AG04450 (cell line): Measurements from ENCODE around the gene ABCF3. TPM values are rescaled to one million over a fixed set of nuclear protein-coding genes. Genes with fewer than 3 reads are reported as not detected.

ENCODE experiments used
- CTCF ChIA-PET: fragments of 300-600, 350-600 bp; formaldehyde crosslinking; extraction: SDS; loops from one replicate; lab custom pipeline; 2022; ENCODE audit warnings: antibody characterized with exemption, inconsistent platforms; lab: Charles Lee
- POLR2A ChIA-PET: fragments of 350-600 bp; formaldehyde crosslinking; extraction: SDS; loops from one replicate; lab custom pipeline; 2021; ENCODE audit warnings: antibody characterized with exemption, inconsistent platforms; lab: Yijun Ruan, JAX
- DNase-seq: peaks from one replicate; pipeline ENCODE4 v3.0.0-alpha.2; 2011; ENCODE audit warnings: low read depth, low spot score
- H3K27ac ChIP-seq: one replicate; pipeline ENCODE4 v1.5.1; 2012; ENCODE audit warnings: low read depth, low read length, control low read depth
- H3K27me3 ChIP-seq: one replicate; pipeline ENCODE4 v1.6.0; 2012; ENCODE audit warnings: low read length; ENCODE audit not compliant: control insufficient read depth, insufficient read depth
- H3K4me3 ChIP-seq: 2 replicates; pipeline ENCODE4 v1.5.1; 2011; ENCODE audit warnings: mild to moderate bottlenecking, low read depth, low read length, control low read depth
- H3K9me3 ChIP-seq: 2 replicates; pipeline ENCODE4 v1.5.1; 2012; ENCODE audit warnings: low read length; ENCODE audit not compliant: control insufficient read depth, insufficient read depth
- polyA plus RNA-seq: library from polyadenylated mRNA; depleted of rRNA; stranded (reverse); fragments of >200 nt; gene quantifications from 2 replicates; pipeline ENCODE4 v1.2.3, GENCODE V29; 2011; rRNA removed
- small RNA-seq: library from RNA; depleted of rRNA; stranded (forward); fragments of <200 nt; gene quantifications from one replicate; pipeline ENCODE3, GENCODE V24; 2012; ENCODE audit warnings: low read depth; ENCODE audit not compliant: insufficient read length
- TF ChIP-seq, protein P1 (sequence below): IDR thresholded peaks from 2 replicates; pipeline ENCODE4 v1.5.1; 2011; ENCODE audit warnings: low read depth, low read length, control low read depth, inconsistent platforms

The ABCF3 gene
- polyA plus RNA-seq, 1 experiment, result 43.1 TPM

DNA sequence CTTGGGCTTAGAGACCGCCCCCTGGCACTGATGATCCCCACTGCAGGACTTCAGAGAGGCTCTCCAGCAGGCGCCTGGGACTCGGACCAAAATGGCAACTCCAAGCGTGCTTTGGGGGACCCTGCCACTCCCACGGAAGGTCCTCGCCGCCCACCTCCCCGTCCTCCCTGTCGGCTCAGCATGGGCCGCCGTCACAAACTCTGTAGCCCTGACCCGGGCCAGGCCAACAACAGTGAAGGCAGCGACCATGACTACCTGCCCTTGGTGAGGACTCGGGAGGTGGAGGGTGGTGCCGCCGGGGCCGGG is 55.1 kb downstream of the ABCF3 start:
- ChIA-PET CTCF (interaction anchor here (0.6 to 3.0 kb wide), 4 partner anchors 9 to 345 kb away, joined by 3 to 20 read pairs (median 7); partner anchors contain the start of gene EEF1AKMT4), POLR2A (interaction anchor here (0.6 kb wide), 1 partner anchor 436 kb away, joined by 3 read pairs; no protein-coding TSS in a partner anchor)
- no peak for DNase-seq
- Histone ChIP-seq H3K27me3 (peaks cover 14% of the 10 kb centered on the region), H3K9me3 (peaks cover 3% of the 10 kb centered on the region; the same call in 1 of the 2 replicates), H3K4me3 (no peak overlapping the region), H3K27ac (no peak overlapping the region)
- TF ChIP-seq, protein P1, sequence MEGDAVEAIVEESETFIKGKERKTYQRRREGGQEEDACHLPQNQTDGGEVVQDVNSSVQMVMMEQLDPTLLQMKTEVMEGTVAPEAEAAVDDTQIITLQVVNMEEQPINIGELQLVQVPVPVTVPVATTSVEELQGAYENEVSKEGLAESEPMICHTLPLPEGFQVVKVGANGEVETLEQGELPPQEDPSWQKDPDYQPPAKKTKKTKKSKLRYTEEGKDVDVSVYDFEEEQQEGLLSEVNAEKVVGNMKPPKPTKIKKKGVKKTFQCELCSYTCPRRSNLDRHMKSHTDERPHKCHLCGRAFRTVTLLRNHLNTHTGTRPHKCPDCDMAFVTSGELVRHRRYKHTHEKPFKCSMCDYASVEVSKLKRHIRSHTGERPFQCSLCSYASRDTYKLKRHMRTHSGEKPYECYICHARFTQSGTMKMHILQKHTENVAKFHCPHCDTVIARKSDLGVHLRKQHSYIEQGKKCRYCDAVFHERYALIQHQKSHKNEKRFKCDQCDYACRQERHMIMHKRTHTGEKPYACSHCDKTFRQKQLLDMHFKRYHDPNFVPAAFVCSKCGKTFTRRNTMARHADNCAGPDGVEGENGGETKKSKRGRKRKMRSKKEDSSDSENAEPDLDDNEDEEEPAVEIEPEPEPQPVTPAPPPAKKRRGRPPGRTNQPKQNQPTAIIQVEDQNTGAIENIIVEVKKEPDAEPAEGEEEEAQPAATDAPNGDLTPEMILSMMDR, result no peak

- ChIA-PET CTCF (interaction anchor here (1.8 to 3.0 kb wide), 3 partner anchors 9 to 346 kb away, joined by 4 to 20 read pairs (median 8); partner anchors contain the start of gene EEF1AKMT4), POLR2A (no interaction called here)
- Histone ChIP-seq H3K4me3 (no peak overlapping the region), H3K9me3 (peaks cover 3% of the 10 kb centered on the region; the same call in 1 of the 2 replicates), H3K27me3 (peaks cover 11% of the 10 kb centered on the region), H3K27ac (no peak overlapping the region)
- DNase-seq, result no peak
- TF ChIP-seq, protein P1, result peak; percentile 61
Measured at GRCh38 chr3:184241447-184242296, 55.7 kb downstream of the ABCF3 start.

DNA sequence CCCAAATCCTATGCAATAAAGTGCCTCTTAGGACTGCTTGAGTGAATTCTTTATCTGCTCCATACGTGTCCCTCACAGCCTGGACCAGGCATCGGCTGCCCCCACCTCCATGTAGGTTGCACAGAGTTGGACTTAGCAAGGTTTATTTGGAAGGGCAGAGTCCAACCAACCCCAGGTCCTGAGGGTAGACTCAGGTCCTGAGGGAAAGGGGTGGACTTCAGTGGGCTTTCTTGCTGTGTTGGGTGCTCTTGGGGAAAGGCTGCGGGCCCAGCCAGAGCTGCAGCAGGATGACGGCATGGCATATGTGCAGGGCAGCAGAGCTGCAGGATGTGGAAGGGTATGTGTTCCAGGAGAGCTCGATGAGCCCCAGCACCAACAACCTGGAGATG is 56.3 kb downstream of the ABCF3 start:
- peaks cover 3% of the 10 kb centered on the region; the same call in 1 of the 2 replicates for H3K9me3 ChIP-seq
- no peak for DNase-seq
- TF ChIP-seq, protein P1, result no peak
- CTCF ChIA-PET, result interaction anchor here (2.1 kb wide), 1 partner anchor 347 kb away, joined by 4 read pairs; no protein-coding TSS in a partner anchor
- H3K27ac ChIP-seq, result no peak overlapping the region
- H3K27me3 ChIP-seq, result peaks cover 8% of the 10 kb centered on the region
- no peak overlapping the region for H3K4me3 ChIP-seq
- POLR2A ChIA-PET, result no interaction called here

Small RNA genes lying within 50 kb of the gene (small RNA-seq; reads per million reads assigned to genes)
- gene MIR1224, result not detected

Other genes starting within 250 kb of the ABCF3 start
- gene ABCC5, start 168.3 kb upstream of the ABCF3 start, polyA plus RNA-seq, result 27.4 and 30.6 TPM in 2 replicates
- not detected in 2 replicates for gene HTR3D, start 154.5 kb upstream of the ABCF3 start, polyA plus RNA-seq
- not detected in 2 replicates for gene HTR3C, start 133.2 kb upstream of the ABCF3 start, polyA plus RNA-seq
- gene HTR3E, start 89.1 kb upstream of the ABCF3 start, polyA plus RNA-seq, result not detected in 2 replicates
- gene EIF2B5, start 50.8 kb upstream of the ABCF3 start, polyA plus RNA-seq, result 28.8 and 29.8 TPM in 2 replicates
- gene DVL3, start 30.8 kb upstream of the ABCF3 start, polyA plus RNA-seq, result 29.7 and 37.8 TPM in 2 replicates
- 963 and 1,068 TPM in 2 replicates for gene AP2M1, start 11.3 kb upstream of the ABCF3 start, polyA plus RNA-seq
- not detected in 2 replicates for gene VWA5B2, start 43.4 kb downstream of the ABCF3 start, polyA plus RNA-seq
- 35.6 and 44.5 TPM in 2 replicates for gene ALG3, start 62.8 kb downstream of the ABCF3 start, polyA plus RNA-seq
- 3.2 and 4.0 TPM in 2 replicates for gene EEF1AKMT4, start 63.5 kb downstream of the ABCF3 start, polyA plus RNA-seq
- gene CAMK2N2, start 75.4 kb downstream of the ABCF3 start, polyA plus RNA-seq, result 0.07 and 0.27 TPM in 2 replicates
- gene ECE2, start 89.8 kb downstream of the ABCF3 start, polyA plus RNA-seq, result not detected in 2 replicates
- 318 and 363 TPM in 2 replicates for gene PSMD2, start 113.0 kb downstream of the ABCF3 start, polyA plus RNA-seq
- 191 and 224 TPM in 2 replicates for gene EIF4G1, start 128.4 kb downstream of the ABCF3 start, polyA plus RNA-seq
- 8.5 and 9.3 TPM in 2 replicates for gene FAM131A, start 151.4 kb downstream of the ABCF3 start, polyA plus RNA-seq
- 1.7 and 2.1 TPM in 2 replicates for gene CLCN2, start 175.4 kb downstream of the ABCF3 start, polyA plus RNA-seq
- 81.2 and 94.4 TPM in 2 replicates for gene POLR2H, start 175.5 kb downstream of the ABCF3 start, polyA plus RNA-seq
- 0.06 TPM in 1 of 2 replicates, not detected in the other for gene THPO, start 192.0 kb downstream of the ABCF3 start, polyA plus RNA-seq
- gene CHRD, start 193.9 kb downstream of the ABCF3 start, polyA plus RNA-seq, result 0.11 and 0.12 TPM in 2 replicates